OCI-LY1 (cell line): Measurements from ENCODE around the gene IL15.

ENCODE experiments used
- CTCF ChIP-seq: fragments of 200-600 bp; sonication (generic), shearing (Covaris generic); IDR thresholded peaks from 2 replicates; pipeline ENCODE4 v1.5.1; 2017; ENCODE audit warnings: mild to moderate bottlenecking, antibody characterized with exemption, low read length, moderate library complexity, mixed read lengths
- EZH2 ChIP-seq: fragments of 200-600 bp; sonication (generic), shearing (Covaris generic); IDR thresholded peaks from 2 replicates; pipeline ENCODE4 v1.8.0; 2017; ENCODE audit warnings: borderline replicate concordance, mixed run types, mild to moderate bottlenecking, antibody characterized with exemption, low read length, moderate library complexity, mixed read lengths

GRCh38 chr4:141638230-141638629 lies 1.8 kb downstream of the IL15 start:
- TF ChIP-seq CTCF (no peak), EZH2 (no peak)
